SK-N-SH (cell line): ENCODE data around the gene SIRPB2. TPM values are rescaled to one million over a fixed set of nuclear protein-coding genes. Genes with fewer than 3 reads are reported as not detected.

ENCODE experiments used
- CTCF ChIA-PET: fragments of 300-600, 350-600 bp; formaldehyde crosslinking; extraction: SDS; loops from one replicate; lab custom pipeline; 2021; lab: Yijun Ruan, JAX
- POLR2A ChIA-PET: fragments of 350-600 bp; sonication (Branson Sonifier 250); formaldehyde crosslinking; extraction: SDS; loops from one replicate; lab custom pipeline; 2020; ENCODE audit warnings: antibody characterized with exemption, inconsistent platforms; lab: Yijun Ruan, JAX
- DNase-seq: peaks from one replicate; pipeline ENCODE4 v3.0.0; 2012
- H2AFZ ChIP-seq: fragments of 200-600 bp; sonication (generic); 2 replicates; pipeline ENCODE4 v1.8.1; 2016; ENCODE audit warnings: antibody characterized with exemption, mild to moderate bottlenecking, low read depth
- H3F3A ChIP-seq: fragments of 200-600 bp; sonication (generic); replicated peaks from 2 replicates; pipeline ENCODE3; 2016; ENCODE audit warnings: antibody characterized with exemption, mild to moderate bottlenecking; ENCODE audit not compliant: insufficient read depth
- H3K27ac ChIP-seq, 2 experiments: fragments of 200-500 bp in 1 of 2; fragments of 200-600 bp in 1 of 2; sonication (Bioruptor generic) in 1 of 2; sonication (generic), shearing (Covaris generic) in 1 of 2; 2 replicates each; pipeline versions ENCODE4 v1.5.1 to v1.6.1; 2014 to 2016; ENCODE audit warnings: low read depth in 2 of 2, inconsistent platforms in 1 of 2, low read length in 1 of 2, mild to moderate bottlenecking in 1 of 2, mixed read lengths in 1 of 2
- H3K27me3 ChIP-seq: fragments of 200-600 bp; sonication (generic), shearing (Covaris generic); 2 replicates; pipeline ENCODE4 v1.6.1; 2016; ENCODE audit warnings: mixed run types; ENCODE audit not compliant: insufficient read depth
- H3K36me3 ChIP-seq, 2 experiments: fragments of 200-500 bp in 1 of 2; fragments of 200-600 bp in 1 of 2; sonication (Bioruptor generic) in 1 of 2; sonication (generic) in 1 of 2; replicated peaks in 1 of 2; 2 replicates each; pipeline versions ENCODE3 to v1.5.1; 2014 to 2016; ENCODE audit warnings: low read length in 1 of 2, mild to moderate bottlenecking in 1 of 2; ENCODE audit not compliant: insufficient read depth in 2 of 2, control insufficient read depth in 1 of 2
- H3K4me1 ChIP-seq, 2 experiments: fragments of 200-500 bp in 1 of 2; fragments of 200-600 bp in 1 of 2; sonication (Bioruptor generic) in 1 of 2; sonication (generic), shearing (Covaris generic) in 1 of 2; 2 replicates each; pipeline versions ENCODE4 v1.5.1 to v1.6.1; 2014 to 2016; ENCODE audit warnings: low read depth in 1 of 2, low read length in 1 of 2, mixed run types in 1 of 2; ENCODE audit not compliant: insufficient read depth in 2 of 2, control insufficient read depth in 1 of 2
- H3K4me2 ChIP-seq: fragments of 200-600 bp; sonication (generic), shearing (Covaris generic); 2 replicates; pipeline ENCODE4 v1.6.1; 2017; ENCODE audit warnings: mixed run types
- H3K4me3 ChIP-seq, 2 experiments: fragments of 200-500 bp in 1 of 2; fragments of 200-600 bp in 1 of 2; sonication (Bioruptor generic) in 1 of 2; sonication (generic), shearing (Covaris generic) in 1 of 2; 2 replicates each; pipeline versions ENCODE4 v1.5.1 to v1.8.1; 2014 to 2016; ENCODE audit warnings: low read depth in 2 of 2, inconsistent platforms in 1 of 2, low read length in 1 of 2, mild to moderate bottlenecking in 1 of 2, mixed read lengths in 1 of 2, moderate library complexity in 1 of 2
- H3K79me2 ChIP-seq: fragments of 200-600 bp; sonication (generic); 2 replicates; pipeline ENCODE4 v1.8.1; 2017; ENCODE audit warnings: mild to moderate bottlenecking; ENCODE audit not compliant: insufficient read depth
- H3K9ac ChIP-seq: fragments of 200-600 bp; sonication (generic); 2 replicates; pipeline ENCODE4 v1.6.1; 2017; ENCODE audit warnings: mixed run types
- H3K9me2 ChIP-seq: fragments of 200-600 bp; sonication (generic); 2 replicates; pipeline ENCODE4 v1.6.1; 2017; ENCODE audit warnings: mixed run types
- H3K9me3 ChIP-seq: fragments of 200-600 bp; sonication (generic); 2 replicates; pipeline ENCODE4 v1.6.1; 2017; ENCODE audit warnings: mixed run types, mild to moderate bottlenecking, moderate library complexity
- H4K20me1 ChIP-seq: fragments of 200-600 bp; sonication (generic); 2 replicates; pipeline ENCODE4 v1.6.1; 2017; ENCODE audit warnings: mild to moderate bottlenecking, mixed run types; ENCODE audit not compliant: insufficient read depth
- ELF1 ChIP-seq: IDR thresholded peaks from 2 replicates; pipeline ENCODE4 v1.4.0; 2012
- GATA2 ChIP-seq: sonication (generic); formaldehyde crosslinking; IDR thresholded peaks from 2 replicates; pipeline ENCODE4 v1.5.0; 2020; ENCODE audit warnings: mild to moderate bottlenecking, missing genetic modification reagents
- MAX ChIP-seq: IDR thresholded peaks from 2 replicates; pipeline ENCODE4 v1.4.0; 2012; ENCODE audit warnings: low read depth
- MXI1 ChIP-seq: IDR thresholded peaks from 2 replicates; pipeline ENCODE4 v1.6.1; 2012; ENCODE audit warnings: mild to moderate bottlenecking, low read depth, low read length, improper control_type of control experiment
- NRF1 ChIP-seq: IDR thresholded peaks from 2 replicates; pipeline ENCODE4 v1.6.1; 2012; ENCODE audit warnings: low read depth, mild to moderate bottlenecking, low read length
- PBX3 ChIP-seq: IDR thresholded peaks from 2 replicates; pipeline ENCODE4; 2012
- POLR2AphosphoS5 ChIP-seq: IDR thresholded peaks from 2 replicates; pipeline ENCODE4 v1.6.1; 2012; ENCODE audit warnings: low read depth, low read length
- RFX5 ChIP-seq: IDR thresholded peaks from 2 replicates; pipeline ENCODE4 v1.6.1; 2012; ENCODE audit warnings: mild to moderate bottlenecking, improper control_type of control experiment, low read length
- SMC3 ChIP-seq: IDR thresholded peaks from 2 replicates; pipeline ENCODE4 v1.6.1; 2012; ENCODE audit warnings: low read depth, low read length, improper control_type of control experiment
- WGBS: methylation state at CpG from one replicate; pipeline ENCODE4 v1.1.6; 2017; ENCODE audit warnings: low lambda C conversion rate; 5-methylcytosine and 5-hydroxymethylcytosine counted together
- polyA plus RNA-seq, 3 experiments: library from polyadenylated mRNA; depleted of rRNA; stranded (reverse); fragments of >200 nt; gene quantifications; 2 replicates each; pipeline ENCODE4 v1.2.3, GENCODE V29; 2012
- small RNA-seq, 7 experiments: library from RNA; depleted of rRNA; stranded (forward); fragments of <200 nt; gene quantifications; one replicate each; pipeline ENCODE3, GENCODE V24; 2012

The SIRPB2 gene
- polyA plus RNA-seq, 1 of the 3 experiments (the other 2 are of a cell fraction) = not detected

DNA sequence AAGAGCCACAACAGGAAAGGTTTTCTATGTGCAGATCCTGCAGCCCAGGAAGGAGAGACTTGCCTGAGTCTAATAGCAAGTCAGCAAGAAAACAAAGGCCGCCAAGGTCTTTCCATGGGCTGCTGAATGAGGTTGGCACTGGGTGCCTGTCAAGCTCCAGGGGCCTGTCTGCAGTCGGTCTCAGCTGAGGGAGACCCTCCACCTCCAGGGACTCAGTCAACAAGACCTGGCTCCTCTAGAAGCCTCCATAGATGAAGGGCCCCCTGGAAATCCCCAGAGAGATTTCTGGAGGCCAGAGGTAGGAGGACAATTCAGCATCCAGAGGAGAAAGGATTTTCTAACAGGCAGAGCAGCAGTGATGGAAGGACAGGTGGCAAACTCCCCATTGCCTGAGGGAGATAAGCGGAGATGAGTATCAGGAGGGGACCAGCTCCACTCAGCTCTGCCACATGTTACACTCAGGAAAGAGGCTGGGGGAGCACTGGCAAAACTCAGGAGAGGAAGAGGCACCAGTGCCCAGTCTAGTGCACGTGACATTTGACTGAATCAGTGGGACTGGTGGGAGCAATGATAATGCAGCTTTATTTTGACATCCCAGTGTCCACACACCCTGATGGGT lies 64.9 kb downstream of the SIRPB2 start:
- TF ChIP-seq ELF1 = no peak
- no peak for TF ChIP-seq POLR2AphosphoS5
- no peak for TF ChIP-seq SMC3
- TF ChIP-seq NRF1 = no peak
- TF ChIP-seq MXI1 = peak; percentile 45; the same call in 1 of the 2 replicates
- no peak for TF ChIP-seq PBX3
- TF ChIP-seq RFX5 = no peak
- no peak for TF ChIP-seq MAX
- TF ChIP-seq GATA2 = peak; percentile 62
- POLR2A ChIA-PET = no interaction called here
- CTCF ChIA-PET = interaction anchor here (1.5 to 3.5 kb wide), 5 partner anchors 11 to 114 kb away, joined by 3 to 30 read pairs (median 10); partner anchors contain the start of gene FKBP1A

More for the DNA sequence above, 64.9 kb downstream of the SIRPB2 start:
- H4K20me1 ChIP-seq = no peaks in the 10 kb centered on the region
- no peaks in the 10 kb centered on the region for H3K9me3 ChIP-seq
- no peaks in the 10 kb centered on the region for H3F3A ChIP-seq
- no peak overlapping the region for H3K4me3 ChIP-seq
- WGBS = 59% methylated on average over 3 of the region's 4 CpGs
- DNase-seq = peak; percentile 14
- no peaks in the 10 kb centered on the region for H3K36me3 ChIP-seq
- H2AFZ ChIP-seq = no peak overlapping the region
- H3K4me1 ChIP-seq = peaks cover 4 to 19% of the 10 kb centered on the region in 2 experiments; a peak in 3 of 4 replicates
- H3K27me3 ChIP-seq = no peaks in the 10 kb centered on the region
- no peak overlapping the region for H3K9ac ChIP-seq
- H3K79me2 ChIP-seq = no peaks in the 10 kb centered on the region
- no peaks in the 10 kb centered on the region for H3K9me2 ChIP-seq
- no peak overlapping the region for H3K4me2 ChIP-seq
- H3K27ac ChIP-seq = peak overlapping the region in 1 of 2 experiments; percentile 81; a peak in 1 of 4 replicates

Small RNA genes within 50 kb of the gene (small RNA-seq; reads per million reads assigned to genes)
- 0 reads per million in 7 experiments for gene RNU6-917P

Other genes starting within 250 kb of the SIRPB2 start
- 2.2 and 2.5 TPM in 2 replicates for gene SNPH, start 225.1 kb downstream of the SIRPB2 start, polyA plus RNA-seq (2012; rRNA removed)
- 3.0 and 4.0 TPM in 2 replicates for gene SDCBP2, start 162.3 kb downstream of the SIRPB2 start, polyA plus RNA-seq (2012; rRNA removed)
- 362 and 453 TPM in 2 replicates for gene FKBP1A, start 98.4 kb downstream of the SIRPB2 start, polyA plus RNA-seq (2012; rRNA removed)
- gene NSFL1C, start 24.6 kb downstream of the SIRPB2 start, polyA plus RNA-seq (2012; rRNA removed) = 30.6 and 45.9 TPM in 2 replicates
- not detected in 2 replicates for gene SIRPD, start 66.3 kb upstream of the SIRPB2 start, polyA plus RNA-seq (2012; rRNA removed)
- gene SIRPB1, start 128.6 kb upstream of the SIRPB2 start, polyA plus RNA-seq (2012; rRNA removed) = 0.19 and 0.53 TPM in 2 replicates
- gene SIRPG, start 166.4 kb upstream of the SIRPB2 start, polyA plus RNA-seq (2012; rRNA removed) = not detected in 2 replicates